Natural killer cell (primary cell): Measurements from ENCODE around the gene ABCG4. TPM values are rescaled to one million over a fixed set of nuclear protein-coding genes. Genes with fewer than 3 reads are reported as not detected.
A peak's percentile ranks its signal among the peaks of the same experiment; 100 is the strongest.
"Not testable (repeated sequence)": the region's sequence is repeated elsewhere in the genome, so short reads cannot be mapped to it uniquely, and the experiment has no call there.

ENCODE experiments used
- ATAC-seq, 3 donors: fragments of 150-1000 bp in 2 of 3; fragments of 200-7000 bp in 1 of 3; cut with Tn5 transposase; 1 replicate in 1 of 3; 2 replicates in 2 of 3; pipeline ENCODE4 v1.10.0; 2021; ENCODE audit warnings: mild to moderate bottlenecking in 2 of 3, moderate library complexity in 2 of 3
- DNase-seq, 2 donors: peaks; one replicate each; pipeline versions ENCODE4 v3.0.0 to v3.0.0-alpha.2; 2013 to 2021; ENCODE audit warnings: mixed read lengths in 1 of 2
- H3K27ac ChIP-seq: one replicate; pipeline ENCODE4 v1.5.1; 2013; ENCODE audit warnings: mild to moderate bottlenecking, low read length
- H3K27me3 ChIP-seq: one replicate; pipeline ENCODE4 v1.6.1; 2013; ENCODE audit warnings: low read length; ENCODE audit not compliant: control insufficient read depth, insufficient read depth
- H3K36me3 ChIP-seq: one replicate; pipeline ENCODE4 v1.6.1; 2013; ENCODE audit warnings: low read length; ENCODE audit not compliant: control insufficient read depth, insufficient read depth
- H3K4me1 ChIP-seq: one replicate; pipeline ENCODE4 v1.6.1; 2013; ENCODE audit warnings: low read length; ENCODE audit not compliant: control insufficient read depth, insufficient read depth
- H3K4me3 ChIP-seq: one replicate; pipeline ENCODE4 v1.5.1; 2013; ENCODE audit warnings: low read length
- H3K9me3 ChIP-seq: one replicate; pipeline ENCODE4 v1.6.1; 2013; ENCODE audit warnings: low read length; ENCODE audit not compliant: control insufficient read depth, insufficient read depth
- H3K27ac Mint-ChIP-seq, 2 donors: one replicate each; pipeline ENCODE4 v1.8.0; 2022; ENCODE audit warnings: mild to moderate bottlenecking in 2 of 2, mixed read lengths in 2 of 2, moderate library complexity in 1 of 2
- H3K27me3 Mint-ChIP-seq, 2 donors: one replicate each; pipeline ENCODE4 v1.8.0; 2022; ENCODE audit warnings: low read depth in 2 of 2, mixed read lengths in 2 of 2
- H3K36me3 Mint-ChIP-seq: one replicate; pipeline ENCODE4 v1.8.0; 2022; ENCODE audit warnings: mixed read lengths
- H3K4me1 Mint-ChIP-seq, 2 donors: one replicate each; pipeline ENCODE4 v1.8.0; 2022; ENCODE audit warnings: mixed read lengths in 2 of 2
- H3K4me3 Mint-ChIP-seq: one replicate; pipeline ENCODE4 v1.8.0; 2022; ENCODE audit warnings: mild to moderate bottlenecking, moderate library complexity, mixed read lengths
- H3K9me3 Mint-ChIP-seq, 2 donors: one replicate each; pipeline ENCODE4 v1.8.0; 2022; ENCODE audit warnings: mixed read lengths in 2 of 2
- WGBS: methylation state at CpG from one replicate; pipeline ENCODE4 v1.1.7; 2013; ENCODE audit warnings: missing lambda C conversion rate; ENCODE audit not compliant: insufficient coverage; 5-methylcytosine and 5-hydroxymethylcytosine counted together
- intact Hi-C: fragments of 100-400 bp; cut with micrococcal nuclease; formaldehyde crosslinking; loops from one replicate; pipeline ENCODE4 v1.14.2; 2022
- total RNA-seq, 4 donors: library from RNA; stranded (reverse); fragments of 120-200 nt in 1 of 4; gene quantifications; one replicate each; pipeline versions ENCODE4 v1.2.3 to v1.2.4, GENCODE V29; 2013 to 2022
- TF ChIP-seq, protein P1 (sequence below): fragments of 200-600 bp; IDR thresholded peaks from one replicate; pipeline ENCODE4 v1.8.0; 2022; ENCODE audit warnings: antibody characterized with exemption

The ABCG4 gene
- total RNA-seq, 3 donors from 2014 or later (not counting 1 experiment from before 2014, with no cell fraction given), result 0.09 TPM; not detected in 2

DNA sequence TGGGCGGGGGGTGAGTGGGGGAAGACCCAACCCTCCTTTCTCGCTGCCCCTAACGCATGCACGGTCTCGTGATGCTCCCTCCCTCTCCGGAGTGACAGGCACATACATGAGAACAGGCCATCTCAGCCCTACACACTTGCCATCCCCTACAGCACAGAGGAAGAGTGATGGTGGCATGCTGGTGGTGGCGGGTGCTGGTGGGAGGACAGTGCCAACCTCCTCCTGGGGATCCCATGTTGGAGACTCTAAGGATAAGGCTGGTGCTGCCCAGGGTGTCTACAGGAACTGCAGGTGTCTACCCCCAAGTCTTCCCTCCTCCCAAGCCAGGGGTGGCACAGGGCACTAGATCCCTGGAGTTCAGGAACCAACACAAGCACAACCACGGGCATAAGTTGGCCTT lies 13.0 kb downstream of the ABCG4 start:
- TF ChIP-seq, protein P1, sequence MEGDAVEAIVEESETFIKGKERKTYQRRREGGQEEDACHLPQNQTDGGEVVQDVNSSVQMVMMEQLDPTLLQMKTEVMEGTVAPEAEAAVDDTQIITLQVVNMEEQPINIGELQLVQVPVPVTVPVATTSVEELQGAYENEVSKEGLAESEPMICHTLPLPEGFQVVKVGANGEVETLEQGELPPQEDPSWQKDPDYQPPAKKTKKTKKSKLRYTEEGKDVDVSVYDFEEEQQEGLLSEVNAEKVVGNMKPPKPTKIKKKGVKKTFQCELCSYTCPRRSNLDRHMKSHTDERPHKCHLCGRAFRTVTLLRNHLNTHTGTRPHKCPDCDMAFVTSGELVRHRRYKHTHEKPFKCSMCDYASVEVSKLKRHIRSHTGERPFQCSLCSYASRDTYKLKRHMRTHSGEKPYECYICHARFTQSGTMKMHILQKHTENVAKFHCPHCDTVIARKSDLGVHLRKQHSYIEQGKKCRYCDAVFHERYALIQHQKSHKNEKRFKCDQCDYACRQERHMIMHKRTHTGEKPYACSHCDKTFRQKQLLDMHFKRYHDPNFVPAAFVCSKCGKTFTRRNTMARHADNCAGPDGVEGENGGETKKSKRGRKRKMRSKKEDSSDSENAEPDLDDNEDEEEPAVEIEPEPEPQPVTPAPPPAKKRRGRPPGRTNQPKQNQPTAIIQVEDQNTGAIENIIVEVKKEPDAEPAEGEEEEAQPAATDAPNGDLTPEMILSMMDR, result no peak
- Mint-ChIP-seq H3K4me1 (no peaks in the 10 kb centered on the region), H3K36me3 (no peaks in the 10 kb centered on the region), H3K27me3 (no peaks in the 10 kb centered on the region), H3K4me3 (no peak overlapping the region), H3K9me3 (no peaks in the 10 kb centered on the region), H3K27ac (no peak overlapping the region)
- H3K36me3 ChIP-seq, result no peaks in the 10 kb centered on the region
- no peak overlapping the region for H3K4me3 ChIP-seq
- DNase-seq, result no peak
- no peaks in the 10 kb centered on the region for H3K9me3 ChIP-seq
- no peak overlapping the region for H3K27ac ChIP-seq
- ATAC-seq, result no peak
- intact Hi-C loops, result no loop called here
- H3K27me3 ChIP-seq, result no peaks in the 10 kb centered on the region
- no peaks in the 10 kb centered on the region for H3K4me1 ChIP-seq
- 80% methylated on average over 4 of the region's 8 CpGs for WGBS

DNA sequence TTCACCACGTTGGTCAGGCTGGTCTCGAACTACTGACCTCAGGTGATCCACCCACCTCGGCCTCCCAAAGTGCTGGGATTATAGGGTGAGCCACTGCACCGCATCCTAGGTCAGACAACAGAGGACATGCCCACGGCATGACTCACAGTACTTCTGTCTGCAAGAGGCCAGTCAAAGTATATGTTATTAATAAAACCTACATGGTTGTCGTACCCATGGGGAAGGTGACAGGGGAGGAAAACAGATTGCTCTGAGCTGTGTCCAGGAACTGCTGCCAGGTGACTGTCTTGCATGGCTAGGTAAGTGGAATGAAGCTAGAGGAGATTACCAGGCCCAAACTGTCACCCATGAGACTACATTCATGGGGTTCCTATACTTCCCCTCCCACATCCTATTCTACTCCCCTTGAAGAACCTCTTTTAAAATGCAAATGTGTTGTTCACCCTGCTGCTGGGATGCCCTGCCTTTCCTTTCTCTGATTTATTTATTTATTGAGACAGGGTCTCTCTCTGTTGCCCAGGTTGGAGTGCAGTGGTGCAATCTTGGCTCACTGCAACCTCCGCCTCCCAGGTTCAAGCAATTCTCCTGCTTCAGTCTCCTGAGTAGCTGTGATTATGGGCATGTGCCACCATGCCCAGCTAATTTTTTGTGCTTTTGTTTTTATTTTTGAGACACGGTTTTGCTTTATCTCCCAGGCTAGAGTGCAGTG lies 17.7 kb downstream of the ABCG4 start:
- Mint-ChIP-seq H3K4me1 (peaks cover 0 to 26% of the 10 kb centered on the region in 2 donors), H3K27ac (no peak overlapping the region), H3K36me3 (no peaks in the 10 kb centered on the region), H3K9me3 (no peaks in the 10 kb centered on the region), H3K4me3 (no peak overlapping the region), H3K27me3 (no peaks in the 10 kb centered on the region)
- H3K4me3 ChIP-seq, result no peak overlapping the region
- 86% methylated on average over 7 of the region's 8 CpGs for WGBS
- intact Hi-C loops, result no loop called here
- TF ChIP-seq, protein P1, result no peak
- ATAC-seq (no peak), DNase-seq (no peak)
- H3K36me3 ChIP-seq, result no peaks in the 10 kb centered on the region
- no peaks in the 10 kb centered on the region for H3K9me3 ChIP-seq
- no peak overlapping the region for H3K27ac ChIP-seq
- H3K4me1 ChIP-seq, result peaks cover 11% of the 10 kb centered on the region
- no peaks in the 10 kb centered on the region for H3K27me3 ChIP-seq

DNA sequence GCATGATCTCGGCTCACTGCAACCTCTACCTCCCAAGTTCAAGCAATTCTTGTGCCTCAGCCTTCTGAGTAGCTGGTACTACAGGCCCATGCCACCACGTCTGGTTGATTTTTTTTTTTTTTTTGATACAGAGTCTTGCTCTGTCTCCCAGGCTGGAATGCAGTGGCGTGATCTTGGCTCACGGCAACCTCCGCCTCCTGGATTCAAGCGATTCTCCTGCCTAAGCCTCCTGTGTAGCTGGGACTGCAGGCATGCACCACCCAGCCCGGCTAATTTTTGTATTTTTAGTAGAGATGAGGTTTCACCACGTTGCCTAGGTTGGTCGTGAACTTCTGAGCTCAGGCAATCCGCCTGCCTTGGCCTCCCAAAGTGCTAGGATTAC lies 18.2 kb downstream of the ABCG4 start:
- peaks cover 0 to 28% of the 10 kb centered on the region in 2 donors for H3K4me1 Mint-ChIP-seq
- H3K27ac Mint-ChIP-seq, H3K36me3 ChIP-seq, H3K27me3 Mint-ChIP-seq, ATAC-seq, H3K9me3 ChIP-seq, DNase-seq, H3K27me3 ChIP-seq, intact Hi-C loops, H3K36me3 Mint-ChIP-seq, H3K27ac ChIP-seq, H3K9me3 Mint-ChIP-seq, H3K4me3 ChIP-seq, H3K4me3 Mint-ChIP-seq: not testable (repeated sequence)
- H3K4me1 ChIP-seq, result peaks cover 11% of the 10 kb centered on the region
- whole genome bisulfite sequencing, result 93% methylated on average over 10 of the region's 10 CpGs

DNA sequence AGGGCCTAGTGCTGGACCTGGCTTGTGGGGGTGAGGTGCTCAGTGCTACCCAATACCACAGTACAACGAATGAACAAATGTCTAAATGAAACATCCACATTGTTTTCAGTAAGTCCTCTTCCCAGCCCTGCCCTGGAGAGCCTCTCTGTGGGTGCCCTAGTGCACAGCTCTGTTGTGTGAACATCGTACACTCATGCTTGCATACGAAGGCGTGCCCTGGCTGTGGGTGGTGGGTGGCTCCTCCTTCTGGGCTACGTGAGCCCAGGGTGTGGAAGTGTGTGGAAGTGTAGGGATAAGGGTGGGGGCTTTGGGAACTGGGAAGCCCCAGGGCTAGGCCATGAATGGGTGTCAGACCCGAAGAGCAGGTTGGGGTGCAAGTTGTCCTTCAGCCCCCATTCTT lies 19.1 kb downstream of the ABCG4 start:
- Histone ChIP-seq H3K9me3 (no peaks in the 10 kb centered on the region), H3K27me3 (no peaks in the 10 kb centered on the region), H3K4me1 (peaks cover 11% of the 10 kb centered on the region), H3K36me3 (no peaks in the 10 kb centered on the region), H3K27ac (peak overlapping the region; percentile 61), H3K4me3 (no peak overlapping the region)
- Mint-ChIP-seq H3K27me3 (no peaks in the 10 kb centered on the region), H3K4me3 (peak overlapping the region; percentile 45), H3K9me3 (no peaks in the 10 kb centered on the region), H3K27ac (peak overlapping the region; percentile 43 to 90), H3K4me1 (peaks cover 0 to 32% of the 10 kb centered on the region in 2 donors), H3K36me3 (no peaks in the 10 kb centered on the region)
- intact Hi-C loops, result loop anchor here (1.0 kb wide), 1 partner anchor 29 kb away; no protein-coding TSS in a partner anchor
- ATAC-seq, result no peak
- DNase-seq, result no peak
- 86% methylated on average over 6 of the region's 6 CpGs for WGBS
- TF ChIP-seq, protein P1, result no peak
